Neuronal stem cell (in vitro differentiated cells): ENCODE measurements around the gene BCAR1.
A peak's percentile ranks its signal among the peaks of the same experiment; 100 is the strongest.
"Not testable (repeated sequence)": the region's sequence is repeated elsewhere in the genome, so short reads cannot be mapped to it uniquely, and the experiment has no call there.

Experiments
- DNase-seq: peaks from one replicate; pipeline ENCODE4 v3.0.0-alpha.2; 2013; ENCODE audit warnings: low spot score
- H2AFZ ChIP-seq: one replicate; pipeline ENCODE4 v1.6.1; 2013; ENCODE audit warnings: mild to moderate bottlenecking, low read length, inconsistent platforms
- H2AK5ac ChIP-seq: 2 replicates; pipeline ENCODE4 v1.6.1; 2013; ENCODE audit warnings: low read depth, mild to moderate bottlenecking, inconsistent platforms, low read length, moderate library complexity, mixed read lengths
- H2BK120ac ChIP-seq: 2 replicates; pipeline ENCODE4 v1.6.1; 2013; ENCODE audit warnings: low read depth, mild to moderate bottlenecking, inconsistent platforms, low read length, moderate library complexity, mixed read lengths
- H2BK12ac ChIP-seq: one replicate; pipeline ENCODE4 v1.6.1; 2013; ENCODE audit warnings: low read length, inconsistent platforms
- H2BK15ac ChIP-seq: 2 replicates; pipeline ENCODE4 v1.6.1; 2013; ENCODE audit warnings: mild to moderate bottlenecking, low read length, inconsistent platforms, mixed read lengths
- H2BK5ac ChIP-seq: one replicate; pipeline ENCODE4 v1.6.1; 2013; ENCODE audit warnings: inconsistent platforms, mild to moderate bottlenecking, low read length, moderate library complexity
- H3K14ac ChIP-seq: one replicate; pipeline ENCODE4 v1.6.1; 2013; ENCODE audit warnings: low read length, inconsistent platforms
- H3K18ac ChIP-seq: 2 replicates; pipeline ENCODE4 v1.6.1; 2013; ENCODE audit warnings: low read length, inconsistent platforms
- H3K23ac ChIP-seq: 2 replicates; pipeline ENCODE4 v1.6.1; 2013; ENCODE audit warnings: low read depth, mild to moderate bottlenecking, mixed read lengths, low read length, inconsistent platforms; ENCODE audit not compliant: poor library complexity
- H3K27ac ChIP-seq: replicated peaks from 3 replicates; pipeline ENCODE4 v1.5.1; 2013; ENCODE audit warnings: low read length, inconsistent platforms
- H3K27me3 ChIP-seq, 3 experiments: 2 replicates each; pipeline ENCODE4 v1.6.1; 2013; ENCODE audit warnings: low read length in 3 of 3, mild to moderate bottlenecking in 2 of 3, inconsistent platforms in 1 of 3, low read depth in 1 of 3, mixed read lengths in 1 of 3, moderate library complexity in 1 of 3; ENCODE audit not compliant: control insufficient read depth in 3 of 3, insufficient read depth in 3 of 3
- H3K36me3 ChIP-seq, 2 donors: replicated peaks in 1 of 2; 2 replicates each; pipeline ENCODE4 v1.6.1; 2013; ENCODE audit warnings: low read length in 2 of 2; ENCODE audit not compliant: control insufficient read depth in 2 of 2, insufficient read depth in 2 of 2
- H3K4ac ChIP-seq: 2 replicates; pipeline ENCODE4 v1.6.1; 2013; ENCODE audit warnings: inconsistent platforms, mild to moderate bottlenecking, low read length, moderate library complexity
- H3K4me1 ChIP-seq, 2 donors: 1 replicate in 1 of 2; 2 replicates in 1 of 2; pipeline ENCODE4 v1.6.1; 2013; ENCODE audit warnings: low read length in 2 of 2, low read depth in 1 of 2; ENCODE audit not compliant: control insufficient read depth in 2 of 2, insufficient read depth in 1 of 2
- H3K4me2 ChIP-seq: one replicate; pipeline ENCODE4 v1.6.1; 2013; ENCODE audit warnings: mild to moderate bottlenecking, low read length, inconsistent platforms; ENCODE audit not compliant: insufficient read depth, poor library complexity, severe bottlenecking
- H3K4me3 ChIP-seq, 2 donors: 2 replicates each; pipeline ENCODE4 v1.5.1; 2013; ENCODE audit warnings: low read length in 2 of 2, mild to moderate bottlenecking in 2 of 2, inconsistent platforms in 1 of 2, moderate library complexity in 1 of 2
- H3K79me1 ChIP-seq: one replicate; pipeline ENCODE4 v1.6.1; 2013; ENCODE audit warnings: low read depth, mild to moderate bottlenecking, inconsistent platforms, low read length, moderate library complexity
- H3K9ac ChIP-seq: one replicate; pipeline ENCODE4 v1.6.1; 2013; ENCODE audit warnings: mild to moderate bottlenecking, low read depth, low read length, inconsistent platforms; ENCODE audit not compliant: poor library complexity
- H3K9me3 ChIP-seq, 2 donors: replicated peaks in 1 of 2; 2 replicates each; pipeline versions ENCODE3 to v1.6.1; 2013; ENCODE audit warnings: low read length in 2 of 2, mild to moderate bottlenecking in 2 of 2, inconsistent platforms in 1 of 2, low read depth in 1 of 2, mixed read lengths in 1 of 2, moderate library complexity in 1 of 2; ENCODE audit not compliant: control insufficient read depth in 2 of 2, insufficient read depth in 1 of 2
- H4K8ac ChIP-seq: one replicate; pipeline ENCODE4 v1.6.1; 2013; ENCODE audit warnings: low read depth, mild to moderate bottlenecking, inconsistent platforms, low read length, moderate library complexity
- H4K91ac ChIP-seq: one replicate; pipeline ENCODE4 v1.6.1; 2013; ENCODE audit warnings: low read length, low read depth, mild to moderate bottlenecking, inconsistent platforms; ENCODE audit not compliant: poor library complexity
- WGBS, 2 donors: extraction: QIAGEN DNeasy Blood & Tissue Kit; methylation state at CpG; one replicate each; pipeline ENCODE4 v1.1.7; 2013; ENCODE audit warnings: missing lambda C conversion rate in 2 of 2, mixed read lengths in 1 of 2; ENCODE audit not compliant: insufficient read length in 2 of 2, insufficient replicate concordance in 1 of 2; ENCODE audit errors: extremely low coverage in 2 of 2; 5-methylcytosine and 5-hydroxymethylcytosine counted together

The BCAR1 gene

GRCh38 chr16:75209944-75210343 is 41.5 kb downstream of the BCAR1 start:
- Histone ChIP-seq H4K91ac (no peak overlapping the region), H3K18ac (no peak overlapping the region), H3K9me3 (no peaks in the 10 kb centered on the region), H3K4ac (no peak overlapping the region), H2BK5ac (no peak overlapping the region), H2BK15ac (no peak overlapping the region), H3K79me1 (no peaks in the 10 kb centered on the region), H2BK120ac (no peak overlapping the region), H3K27me3 (peaks cover 0 to 6% (median 0%) of the 10 kb centered on the region in 3 experiments), H2BK12ac (no peak overlapping the region), H3K4me2 (no peak overlapping the region), H3K9ac (no peak overlapping the region), H3K23ac (no peak overlapping the region), H2AFZ (no peak overlapping the region), H3K14ac (no peak overlapping the region), H4K8ac (no peak overlapping the region), H3K36me3 (no peaks in the 10 kb centered on the region), H2AK5ac (no peak overlapping the region), H3K4me1 (peaks cover 0 to 2% of the 10 kb centered on the region in 2 donors), H3K4me3 (no peak overlapping the region), H3K27ac (no peak overlapping the region)
- WGBS, 2 donors: no CpG with 5 or more reads among the region's 5 CpGs
- DNase-seq: no peak

GRCh38 chr16:75209514-75209913 is 41.9 kb downstream of the BCAR1 start:
- H3K23ac ChIP-seq, H3K79me1 ChIP-seq, H3K9ac ChIP-seq, H2AFZ ChIP-seq, H3K4ac ChIP-seq, H4K8ac ChIP-seq, H2BK15ac ChIP-seq, H3K18ac ChIP-seq, H2BK120ac ChIP-seq, H4K91ac ChIP-seq, H2BK5ac ChIP-seq, H3K4me2 ChIP-seq, H2BK12ac ChIP-seq, H3K9me3 ChIP-seq, H3K27ac ChIP-seq, H3K14ac ChIP-seq, H3K4me3 ChIP-seq, H3K36me3 ChIP-seq, DNase-seq, H2AK5ac ChIP-seq, H3K4me1 ChIP-seq, H3K27me3 ChIP-seq: not testable (repeated sequence)
- no CpG with 5 or more reads among the region's 7 CpGs for WGBS, 2 donors

GRCh38 chr16:75208861-75209505 is 42.4 kb downstream of the BCAR1 start:
- H3K9me3 ChIP-seq: no peaks in the 10 kb centered on the region
- H3K27ac ChIP-seq: no peak overlapping the region
- no peak overlapping the region for H2AFZ ChIP-seq
- no peaks in the 10 kb centered on the region for H3K79me1 ChIP-seq
- H2BK5ac ChIP-seq: no peak overlapping the region
- peaks cover 0 to 6% (median 0%) of the 10 kb centered on the region in 3 experiments for H3K27me3 ChIP-seq
- H2BK15ac ChIP-seq: no peak overlapping the region
- H4K8ac ChIP-seq: no peak overlapping the region
- H2BK12ac ChIP-seq: no peak overlapping the region
- peak overlapping the region; percentile 29 for H3K18ac ChIP-seq
- no peak overlapping the region for H3K9ac ChIP-seq
- H3K4ac ChIP-seq: no peak overlapping the region
- H2BK120ac ChIP-seq: no peak overlapping the region
- H3K4me2 ChIP-seq: no peak overlapping the region
- H4K91ac ChIP-seq: no peak overlapping the region
- no peaks in the 10 kb centered on the region for H3K36me3 ChIP-seq
- H3K14ac ChIP-seq: peak overlapping the region; percentile 96
- no CpG with 5 or more reads among the region's 27 CpGs for WGBS, 2 donors
- no peak overlapping the region for H3K4me3 ChIP-seq
- H3K4me1 ChIP-seq: peaks cover 0 to 2% of the 10 kb centered on the region in 2 donors
- no peak for DNase-seq
- H2AK5ac ChIP-seq: peak overlapping the region; percentile 60
- H3K23ac ChIP-seq: peak overlapping the region; percentile 81

- Histone ChIP-seq H4K8ac (no peak overlapping the region), H3K27ac (no peak overlapping the region), H2BK15ac (peak overlapping the region; percentile 75), H3K4ac (no peak overlapping the region), H3K4me1 (peaks cover 0 to 5% of the 10 kb centered on the region in 2 donors), H3K4me3 (no peak overlapping the region), H2AFZ (no peak overlapping the region), H3K14ac (no peak overlapping the region), H3K79me1 (no peaks in the 10 kb centered on the region), H3K4me2 (no peak overlapping the region), H3K27me3 (peaks cover 0 to 6% (median 0%) of the 10 kb centered on the region in 3 experiments), H3K9me3 (no peaks in the 10 kb centered on the region), H2BK12ac (no peak overlapping the region), H3K23ac (no peak overlapping the region), H3K36me3 (no peaks in the 10 kb centered on the region), H2BK120ac (no peak overlapping the region), H3K18ac (peak overlapping the region; percentile 35), H2AK5ac (no peak overlapping the region), H4K91ac (no peak overlapping the region), H2BK5ac (no peak overlapping the region), H3K9ac (no peak overlapping the region)
- DNase-seq: no peak
- whole genome bisulfite sequencing, 2 donors: no CpG with 5 or more reads among the region's 13 CpGs
Measured at GRCh38 chr16:75208242-75208825, 43.1 kb downstream of the BCAR1 start.
